IMR-90 (cell line): Measurements from ENCODE around the gene CGB1. TPM values are rescaled to one million over a fixed set of nuclear protein-coding genes. Genes with fewer than 3 reads are reported as not detected.

Experiments
- ATAC-seq: fragments of 200-7000 bp; cut with Tn5 transposase; 2 replicates; pipeline ENCODE4 v1.9.1; 2020; ENCODE audit warnings: low read depth, mild to moderate bottlenecking, moderate library complexity
- BruUV-seq: library from RNA; stranded (reverse); fragments of 400-500 nt; replicated peaks from 2 replicates; lab custom pipeline; 2021; lab: Mats Ljungman, UMichigan
- CTCF ChIA-PET: fragments of 300-600 bp; formaldehyde crosslinking; extraction: SDS; loops from one replicate; lab custom pipeline; 2021; ENCODE audit warnings: antibody characterized with exemption; lab: Yijun Ruan, JAX
- POLR2A ChIA-PET: fragments of 300-600 bp; sonication (Branson Sonifier 250); formaldehyde crosslinking; loops from one replicate; lab custom pipeline; 2022; ENCODE audit warnings: antibody characterized with exemption; ENCODE audit not compliant: unreplicated experiment; lab: Charles Lee
- DNase-seq: peaks from one replicate; pipeline ENCODE4 v3.0.0; 2013
- H2AFZ ChIP-seq: replicated peaks from 2 replicates; pipeline ENCODE3; 2013; ENCODE audit warnings: low read length, mild to moderate bottlenecking; ENCODE audit not compliant: poor library complexity
- H2AK5ac ChIP-seq: 2 replicates; pipeline ENCODE4 v1.6.1; 2013; ENCODE audit warnings: low read depth, low read length, inconsistent platforms
- H2AK9ac ChIP-seq: replicated peaks from 2 replicates; pipeline ENCODE3; 2013; ENCODE audit warnings: mild to moderate bottlenecking, low read depth, low read length, moderate library complexity; ENCODE audit not compliant: poor library complexity
- H2BK120ac ChIP-seq: 2 replicates; pipeline ENCODE4 v1.6.1; 2013; ENCODE audit warnings: low read depth, low read length, inconsistent platforms
- H2BK15ac ChIP-seq: 3 replicates; pipeline ENCODE4 v1.6.1; 2013; ENCODE audit warnings: low read depth, low read length, inconsistent platforms
- H2BK20ac ChIP-seq: 2 replicates; pipeline ENCODE4 v1.6.1; 2013; ENCODE audit warnings: low read depth, mild to moderate bottlenecking, inconsistent platforms, low read length, moderate library complexity
- H2BK5ac ChIP-seq: 2 replicates; pipeline ENCODE4 v1.6.1; 2013; ENCODE audit warnings: mild to moderate bottlenecking, low read depth, low read length, inconsistent platforms; ENCODE audit not compliant: poor library complexity, severe bottlenecking
- H3K14ac ChIP-seq: replicated peaks from 2 replicates; pipeline ENCODE4 v1.6.1; 2013; ENCODE audit warnings: low read depth, low read length, inconsistent platforms
- H3K18ac ChIP-seq: 2 replicates; pipeline ENCODE4 v1.6.1; 2013; ENCODE audit warnings: low read depth, low read length, control low read depth
- H3K23ac ChIP-seq: 2 replicates; pipeline ENCODE4 v1.6.1; 2013; ENCODE audit warnings: low read depth, low read length, inconsistent platforms
- H3K27ac ChIP-seq: 2 replicates; pipeline ENCODE4 v1.5.1; 2013; ENCODE audit warnings: mild to moderate bottlenecking, control low read depth, low read length; ENCODE audit not compliant: insufficient read depth
- H3K27me3 ChIP-seq: 2 replicates; pipeline ENCODE4 v1.6.1; 2013; ENCODE audit warnings: low read length; ENCODE audit not compliant: control insufficient read depth, insufficient read depth
- H3K36me3 ChIP-seq: 2 replicates; pipeline ENCODE4 v1.6.1; 2013; ENCODE audit warnings: low read length, mixed read lengths; ENCODE audit not compliant: control insufficient read depth, insufficient read depth
- H3K4ac ChIP-seq: 2 replicates; pipeline ENCODE4 v1.6.1; 2013; ENCODE audit warnings: low read depth, low read length, inconsistent platforms
- H3K4me1 ChIP-seq: 2 replicates; pipeline ENCODE4 v1.6.1; 2013; ENCODE audit warnings: low read length, mixed read lengths; ENCODE audit not compliant: control insufficient read depth, insufficient read depth
- H3K4me2 ChIP-seq: 2 replicates; pipeline ENCODE4 v1.6.1; 2013; ENCODE audit warnings: low read depth, mild to moderate bottlenecking, control low read depth, low read length, moderate library complexity
- H3K4me3 ChIP-seq: 2 replicates; pipeline ENCODE4 v1.5.1; 2013; ENCODE audit warnings: low read depth, mild to moderate bottlenecking, control low read depth, low read length, moderate library complexity; ENCODE audit not compliant: insufficient read depth
- H3K56ac ChIP-seq: 2 replicates; pipeline ENCODE4 v1.6.1; 2013; ENCODE audit warnings: low read length, inconsistent platforms; ENCODE audit not compliant: insufficient read depth; ENCODE audit errors: extremely low read depth
- H3K79me1 ChIP-seq, 2 experiments: 2 replicates each; pipeline ENCODE4 v1.6.1; 2013; ENCODE audit warnings: low read length in 2 of 2, inconsistent platforms in 1 of 2, low read depth in 1 of 2
- H3K9ac ChIP-seq: 2 replicates; pipeline ENCODE4 v1.6.1; 2013; ENCODE audit warnings: low read depth, low read length, control low read depth
- H3K9me1 ChIP-seq: 2 replicates; pipeline ENCODE4 v1.6.1; 2013; ENCODE audit warnings: low read length, inconsistent platforms; ENCODE audit not compliant: insufficient read depth
- H3K9me3 ChIP-seq: 2 replicates; pipeline ENCODE4 v1.6.1; 2013; ENCODE audit warnings: low read length; ENCODE audit not compliant: control insufficient read depth, insufficient read depth
- H4K20me1 ChIP-seq: 2 replicates; pipeline ENCODE4 v1.6.1; 2013; ENCODE audit warnings: low read length, inconsistent platforms; ENCODE audit not compliant: insufficient read depth
- H4K5ac ChIP-seq: 2 replicates; pipeline ENCODE4 v1.6.1; 2013; ENCODE audit warnings: mild to moderate bottlenecking, low read depth, low read length, control low read depth
- H4K8ac ChIP-seq, 2 experiments: 2 replicates each; pipeline ENCODE4 v1.6.1; 2013; ENCODE audit warnings: low read depth in 2 of 2, low read length in 2 of 2, control low read depth in 1 of 2, inconsistent platforms in 1 of 2
- H4K91ac ChIP-seq: 2 replicates; pipeline ENCODE4 v1.6.1; 2013; ENCODE audit warnings: low read depth, low read length, inconsistent platforms; ENCODE audit not compliant: insufficient read depth
- CHD1 ChIP-seq: IDR thresholded peaks from 2 replicates; pipeline ENCODE4 v1.6.1; 2012; ENCODE audit warnings: low read depth, low read length, improper control_type of control experiment
- CTCF ChIP-seq: conservative IDR thresholded peaks from 2 replicates; pipeline ENCODE4 v1.5.1; 2012; ENCODE audit warnings: mild to moderate bottlenecking, low read depth, low read length, improper control_type of control experiment
- FOS ChIP-seq: fragments of 150-350 bp; IDR thresholded peaks from 2 replicates; pipeline ENCODE4 v1.6.1; 2016; ENCODE audit warnings: low read depth, low read length
- POLR2A ChIP-seq: IDR thresholded peaks from 2 replicates; pipeline ENCODE4 v1.6.1; 2012; ENCODE audit warnings: mild to moderate bottlenecking, low read depth, low read length
- RAD21 ChIP-seq: IDR thresholded peaks from 2 replicates; pipeline ENCODE4 v1.6.1; 2012; ENCODE audit warnings: low read length, improper control_type of control experiment
- RCOR1 ChIP-seq: IDR thresholded peaks from 2 replicates; pipeline ENCODE4 v1.6.1; 2012; ENCODE audit warnings: mild to moderate bottlenecking, low read length, improper control_type of control experiment; ENCODE audit not compliant: insufficient replicate concordance
- RFX5 ChIP-seq: IDR thresholded peaks from 2 replicates; pipeline ENCODE4 v1.8.0; 2012; ENCODE audit warnings: low read depth, mild to moderate bottlenecking, low read length, moderate library complexity
- SMC3 ChIP-seq: fragments of 150-350 bp; IDR thresholded peaks from 2 replicates; pipeline ENCODE4 v1.6.1; 2016; ENCODE audit warnings: low read depth, mild to moderate bottlenecking, antibody characterized with exemption, low read length, moderate library complexity
- USF2 ChIP-seq: fragments of 150-350 bp; IDR thresholded peaks from 2 replicates; pipeline ENCODE4 v1.6.1; 2017; ENCODE audit warnings: mild to moderate bottlenecking, antibody characterized with exemption, low read length, low read depth
- WGBS, 2 experiments: methylation state at CpG; one replicate each; pipeline versions ENCODE4 v1.1.5 to v1.1.7; 2013; ENCODE audit warnings: missing lambda C conversion rate in 2 of 2; ENCODE audit not compliant: insufficient read length in 1 of 2; ENCODE audit errors: extremely low coverage in 2 of 2; 5-methylcytosine and 5-hydroxymethylcytosine counted together
- dilution Hi-C: fragments of 300-500 bp; cut with HindIII; formaldehyde crosslinking; loops from one replicate; pipeline ENCODE4 v1.14.3; 2018; ENCODE audit warnings: low sequenced_read_pairs; ENCODE audit not compliant: unreplicated experiment
- in situ Hi-C: fragments of 300-500 bp; cut with MboI; formaldehyde crosslinking; loops from 3 replicates; pipeline ENCODE4 v1.14.3; 2019; ENCODE audit warnings: low sequenced_read_pairs, inconsistent platforms, mixed read lengths
- intact Hi-C: fragments of 100-400 bp; cut with micrococcal nuclease; formaldehyde crosslinking; loops from 2 replicates; pipeline ENCODE4 v1.10.0; 2022
- polyA plus RNA-seq, 3 experiments: library from polyadenylated mRNA; depleted of rRNA; stranded (reverse); fragments of >200 nt; gene quantifications; 2 replicates each; pipeline ENCODE4 v1.2.3, GENCODE V29; 2012; ENCODE audit warnings: low replicate concordance in 1 of 3
- total RNA-seq: library from RNA; depleted of rRNA; stranded (reverse); fragments of >200 nt; gene quantifications from 2 replicates; pipeline ENCODE4 v1.2.3, GENCODE V29; 2012

Gene CGB1
- total and polyA plus RNA-seq, 2 of the 4 experiments (the other 2 are of a cell fraction): not detected

- in situ Hi-C loops: no loop called here
- POLR2A ChIA-PET: no interaction called here
Measured at GRCh38 chr19:49067554-49067953, 30.9 kb upstream of the CGB1 start.

More at GRCh38 chr19:49067554-49067953, 30.9 kb upstream of the CGB1 start:
- H2AK5ac ChIP-seq: no peak overlapping the region
- no peak for ATAC-seq
- intact Hi-C loops (no loop called here), dilution Hi-C loops (no loop called here)
- H3K36me3 ChIP-seq: no peaks in the 10 kb centered on the region
- no peaks in the 10 kb centered on the region for H3K9me1 ChIP-seq
- H2BK20ac ChIP-seq: no peak overlapping the region
- H3K4ac ChIP-seq: no peak overlapping the region
- no peaks in the 10 kb centered on the region for H3K79me1 ChIP-seq
- H4K8ac ChIP-seq: no peak overlapping the region
- H2BK120ac ChIP-seq: no peak overlapping the region
- TF ChIP-seq RAD21: no peak
- TF ChIP-seq FOS: no peak
- no peak for TF ChIP-seq RCOR1
- TF ChIP-seq USF2: no peak
- TF ChIP-seq CHD1: no peak
- TF ChIP-seq SMC3: no peak
- no peak for TF ChIP-seq CTCF
- TF ChIP-seq RFX5: no peak
- TF ChIP-seq POLR2A: no peak
- BruUV-seq: no TSS peak
- H3K23ac ChIP-seq: no peak overlapping the region
- no peak overlapping the region for H3K14ac ChIP-seq
- no peak overlapping the region for H2BK15ac ChIP-seq
- H4K91ac ChIP-seq: no peak overlapping the region
- no peak overlapping the region for H3K4me2 ChIP-seq
- WGBS, 2 experiments: 50% methylated on average over 1 of the region's 3 CpGs; no CpG with 5 or more reads in 1 of the 2 experiments
- no peaks in the 10 kb centered on the region for H4K20me1 ChIP-seq
- H2BK5ac ChIP-seq: no peak overlapping the region
- H3K4me3 ChIP-seq: no peak overlapping the region
- H2AK9ac ChIP-seq: no peak overlapping the region
- H3K9ac ChIP-seq: no peak overlapping the region
- no peak overlapping the region for H3K56ac ChIP-seq
- H3K27ac ChIP-seq: no peak overlapping the region
- H3K4me1 ChIP-seq: peaks cover 2% of the 10 kb centered on the region; the same call in 1 of the 2 replicates
- H3K18ac ChIP-seq: no peak overlapping the region
- H4K5ac ChIP-seq: no peak overlapping the region
- DNase-seq: no peak
- peaks cover 18% of the 10 kb centered on the region for H3K9me3 ChIP-seq
- peaks cover 59% of the 10 kb centered on the region for H3K27me3 ChIP-seq
- CTCF ChIA-PET: no interaction called here
- no peak overlapping the region for H2AFZ ChIP-seq
